ENCODE measurements around the gene RGS17. TPM values are rescaled to one million over a fixed set of nuclear protein-coding genes. Genes with fewer than 3 reads are reported as not detected.

Gene RGS17
- total and polyA plus RNA-seq, 10 of the 15 experiments (the other 5 are each of a cell fraction or from before 2014, with no cell fraction given): 0.06 to 0.29 (median 0.14) TPM; not detected in 4

DNA sequence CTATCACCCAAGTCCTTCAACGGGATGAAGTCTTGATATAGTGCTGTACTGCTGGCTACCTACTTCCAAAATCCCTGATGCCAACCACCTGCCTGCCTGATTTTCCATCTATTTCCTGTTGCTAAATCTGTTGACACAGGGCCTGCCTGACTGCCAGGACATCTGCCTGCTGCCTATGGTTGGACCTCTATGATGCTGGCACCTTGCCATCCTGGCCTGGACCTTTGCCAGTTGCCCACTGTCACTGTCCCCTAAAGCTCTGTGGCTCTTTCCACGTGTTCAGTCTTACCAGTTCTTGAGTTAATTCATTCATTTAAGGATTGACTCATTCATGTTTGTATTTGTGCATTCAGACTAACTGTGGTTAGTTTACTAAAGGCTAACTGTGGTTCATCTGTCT, 9.2 kb upstream of the RGS17 start (continued):
- no peak for TF ChIP-seq CBX3 (IDR thresholded peaks at IDR 0.05; ENCODE audit: borderline replicate concordance, low read depth)
- TF ChIP-seq RAD51 (IDR thresholded peaks at IDR 0.05): no peak
- TF ChIP-seq RAD21 (IDR thresholded peaks at IDR 0.05; ENCODE audit: insufficient read depth, low read depth, low read length): no peak
- TF ChIP-seq FOXM1 (IDR thresholded peaks at IDR 0.05; ENCODE audit: low read depth, low read length): no peak
- TF ChIP-seq EED (IDR thresholded peaks at IDR 0.05; ENCODE audit: low read depth): no peak
- no peak for TF ChIP-seq ZNF24 (IDR thresholded peaks at IDR 0.05)
- TF ChIP-seq POU2F2 (IDR thresholded peaks at IDR 0.05; ENCODE audit: borderline replicate concordance, low read depth, low read length): no peak
- no peak for TF ChIP-seq EGR1 (IDR thresholded peaks at IDR 0.05; ENCODE audit: borderline replicate concordance in 1 of 2, low read depth in 2 of 2, low read length in 2 of 2)
- TF ChIP-seq, protein P1, sequence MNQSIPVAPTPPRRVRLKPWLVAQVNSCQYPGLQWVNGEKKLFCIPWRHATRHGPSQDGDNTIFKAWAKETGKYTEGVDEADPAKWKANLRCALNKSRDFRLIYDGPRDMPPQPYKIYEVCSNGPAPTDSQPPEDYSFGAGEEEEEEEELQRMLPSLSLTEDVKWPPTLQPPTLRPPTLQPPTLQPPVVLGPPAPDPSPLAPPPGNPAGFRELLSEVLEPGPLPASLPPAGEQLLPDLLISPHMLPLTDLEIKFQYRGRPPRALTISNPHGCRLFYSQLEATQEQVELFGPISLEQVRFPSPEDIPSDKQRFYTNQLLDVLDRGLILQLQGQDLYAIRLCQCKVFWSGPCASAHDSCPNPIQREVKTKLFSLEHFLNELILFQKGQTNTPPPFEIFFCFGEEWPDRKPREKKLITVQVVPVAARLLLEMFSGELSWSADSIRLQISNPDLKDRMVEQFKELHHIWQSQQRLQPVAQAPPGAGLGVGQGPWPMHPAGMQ (IDR thresholded peaks at IDR 0.05; ENCODE audit: borderline replicate concordance): no peak
- no peak for TF ChIP-seq MYC (IDR thresholded peaks at IDR 0.05; ENCODE audit: insufficient read depth, insufficient read length, insufficient replicate concordance, low read length, severe bottlenecking)
- no peak for TF ChIP-seq SIX5 (IDR thresholded peaks at IDR 0.05; ENCODE audit: low read depth, low read length, severe bottlenecking)
- TF ChIP-seq, protein P2, sequence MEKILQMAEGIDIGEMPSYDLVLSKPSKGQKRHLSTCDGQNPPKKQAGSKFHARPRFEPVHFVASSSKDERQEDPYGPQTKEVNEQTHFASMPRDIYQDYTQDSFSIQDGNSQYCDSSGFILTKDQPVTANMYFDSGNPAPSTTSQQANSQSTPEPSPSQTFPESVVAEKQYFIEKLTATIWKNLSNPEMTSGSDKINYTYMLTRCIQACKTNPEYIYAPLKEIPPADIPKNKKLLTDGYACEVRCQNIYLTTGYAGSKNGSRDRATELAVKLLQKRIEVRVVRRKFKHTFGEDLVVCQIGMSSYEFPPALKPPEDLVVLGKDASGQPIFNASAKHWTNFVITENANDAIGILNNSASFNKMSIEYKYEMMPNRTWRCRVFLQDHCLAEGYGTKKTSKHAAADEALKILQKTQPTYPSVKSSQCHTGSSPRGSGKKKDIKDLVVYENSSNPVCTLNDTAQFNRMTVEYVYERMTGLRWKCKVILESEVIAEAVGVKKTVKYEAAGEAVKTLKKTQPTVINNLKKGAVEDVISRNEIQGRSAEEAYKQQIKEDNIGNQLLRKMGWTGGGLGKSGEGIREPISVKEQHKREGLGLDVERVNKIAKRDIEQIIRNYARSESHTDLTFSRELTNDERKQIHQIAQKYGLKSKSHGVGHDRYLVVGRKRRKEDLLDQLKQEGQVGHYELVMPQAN (conservative IDR thresholded peaks at IDR 0.05): no peak
- TF ChIP-seq, protein P3, sequence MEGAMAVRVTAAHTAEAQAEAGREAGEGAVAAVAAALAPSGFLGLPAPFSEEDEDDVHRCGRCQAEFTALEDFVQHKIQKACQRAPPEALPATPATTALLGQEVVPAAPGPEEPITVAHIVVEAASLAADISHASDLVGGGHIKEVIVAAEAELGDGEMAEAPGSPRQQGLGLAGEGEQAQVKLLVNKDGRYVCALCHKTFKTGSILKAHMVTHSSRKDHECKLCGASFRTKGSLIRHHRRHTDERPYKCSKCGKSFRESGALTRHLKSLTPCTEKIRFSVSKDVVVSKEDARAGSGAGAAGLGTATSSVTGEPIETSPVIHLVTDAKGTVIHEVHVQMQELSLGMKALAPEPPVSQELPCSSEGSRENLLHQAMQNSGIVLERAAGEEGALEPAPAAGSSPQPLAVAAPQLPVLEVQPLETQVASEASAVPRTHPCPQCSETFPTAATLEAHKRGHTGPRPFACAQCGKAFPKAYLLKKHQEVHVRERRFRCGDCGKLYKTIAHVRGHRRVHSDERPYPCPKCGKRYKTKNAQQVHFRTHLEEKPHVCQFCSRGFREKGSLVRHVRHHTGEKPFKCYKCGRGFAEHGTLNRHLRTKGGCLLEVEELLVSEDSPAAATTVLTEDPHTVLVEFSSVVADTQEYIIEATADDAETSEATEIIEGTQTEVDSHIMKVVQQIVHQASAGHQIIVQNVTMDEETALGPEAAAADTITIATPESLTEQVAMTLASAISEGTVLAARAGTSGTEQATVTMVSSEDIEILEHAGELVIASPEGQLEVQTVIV (IDR thresholded peaks at IDR 0.05; ENCODE audit: borderline replicate concordance, partially characterized antibody): no peak
- no peak for TF ChIP-seq FOXK2 (IDR thresholded peaks at IDR 0.05)
